H4 (cell line): ENCODE measurements around the gene FBXO38. TPM values are rescaled to one million over a fixed set of nuclear protein-coding genes. Genes with fewer than 3 reads are reported as not detected.

Source experiments
- DNase-seq: peaks from one replicate; pipeline ENCODE4 v3.0.0-alpha.2; 2015; ENCODE audit warnings: low spot score
- total RNA-seq: library from RNA; depleted of rRNA; stranded (reverse); fragments of >200 nt; shearing (Covaris generic); gene quantifications from 2 replicates; pipeline ENCODE4 v1.2.3, GENCODE V29; 2014; rRNA removed

Gene FBXO38
- total RNA-seq, 1 experiment from 2014 or later = 30.1 TPM

DNA sequence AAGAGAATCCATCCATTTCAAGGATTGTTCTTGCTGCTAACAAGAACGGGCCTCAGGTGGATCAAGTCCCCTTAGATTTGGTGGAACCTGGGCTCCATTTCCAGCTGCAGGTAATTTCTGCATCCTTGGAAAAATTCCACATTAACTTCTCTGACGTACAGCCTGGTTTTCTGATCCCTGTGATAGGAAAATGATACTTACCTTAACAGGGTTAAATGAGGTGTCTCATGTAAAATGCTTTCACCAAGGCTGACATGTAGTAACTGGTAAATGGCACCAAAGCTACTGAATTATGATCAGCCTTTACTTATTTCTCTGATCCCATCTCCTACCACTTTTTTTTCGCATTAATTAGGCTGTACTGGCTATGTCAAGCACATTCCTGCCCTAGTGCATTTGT is 93.7 kb downstream of the FBXO38 start:
- DNase-seq = no peak

DNA sequence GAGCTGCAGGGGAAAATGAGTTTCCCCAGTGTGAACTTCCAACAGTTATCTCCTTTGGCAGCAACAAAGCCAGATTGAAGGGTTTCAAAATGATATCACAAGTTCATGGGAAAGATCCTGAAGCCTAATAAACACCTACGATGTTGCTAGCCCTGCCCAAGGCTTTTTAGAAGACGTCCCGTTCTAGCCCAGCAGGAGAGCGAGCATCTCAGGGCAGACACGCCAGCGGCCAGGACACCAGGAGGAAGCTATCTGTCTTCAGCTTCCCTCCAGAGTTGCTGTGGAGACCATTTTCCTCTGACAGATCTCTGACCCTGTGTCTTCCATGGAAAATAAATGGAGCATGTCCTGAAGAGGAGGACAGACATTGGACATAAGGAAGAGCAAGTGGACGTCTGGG is 98.4 kb downstream of the FBXO38 start:
- no peak for DNase-seq

DNA sequence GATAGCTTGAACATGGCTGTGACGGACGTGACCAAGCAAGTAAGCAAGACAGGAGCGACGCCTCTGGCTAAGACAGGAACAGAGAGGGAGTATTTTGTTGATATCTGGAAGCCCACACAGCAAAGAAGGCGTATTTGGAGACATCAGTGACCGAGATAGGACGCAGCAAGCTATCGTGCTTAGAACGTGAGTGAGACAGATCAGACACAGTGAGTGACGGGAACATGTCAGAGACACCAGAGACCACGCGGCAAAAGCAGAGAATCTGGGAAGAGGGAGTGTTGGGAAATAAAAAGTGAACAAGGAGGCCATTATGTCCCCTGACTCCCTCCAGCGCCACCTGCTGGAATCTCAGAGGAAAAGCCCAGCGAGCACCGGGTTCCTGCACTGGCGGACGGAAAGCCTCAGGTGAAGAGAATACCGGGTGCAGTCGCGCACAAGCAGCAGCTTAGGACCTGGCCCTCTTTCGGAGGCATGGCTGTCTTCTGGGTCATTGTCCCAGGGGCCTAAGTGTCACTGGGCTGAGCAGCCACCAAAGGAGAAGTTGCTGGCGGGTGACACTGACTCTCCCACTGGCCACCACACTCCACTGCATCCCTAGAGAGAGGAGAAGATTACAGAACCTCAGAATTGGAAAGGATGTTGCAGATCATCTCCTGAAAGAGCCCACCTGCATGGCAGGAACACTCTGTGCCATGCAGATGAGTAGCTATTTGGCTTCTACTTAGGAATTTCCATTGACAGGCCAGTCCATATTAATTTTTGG is 99.1 kb downstream of the FBXO38 start:
- DNase-seq = peak; percentile 27

DNA sequence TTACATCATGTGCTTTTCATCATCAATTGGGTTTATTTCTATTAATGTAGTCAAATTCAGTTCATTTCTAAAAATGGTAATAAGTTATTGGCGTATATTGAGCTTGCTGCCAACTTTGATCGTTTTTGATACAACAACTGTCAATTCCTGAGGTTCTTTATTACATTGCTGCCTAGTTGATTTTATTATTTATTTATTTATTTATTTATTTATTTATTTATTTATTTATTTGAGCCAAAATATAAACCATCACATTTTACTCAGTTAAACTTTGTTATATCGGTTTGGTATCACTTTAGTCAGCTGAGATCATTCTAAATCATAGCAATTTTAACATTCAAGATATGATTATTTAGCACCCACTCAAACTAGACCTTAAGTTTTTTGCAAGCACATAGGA is 100.0 kb downstream of the FBXO38 start:
- DNase-seq = no peak

DNA sequence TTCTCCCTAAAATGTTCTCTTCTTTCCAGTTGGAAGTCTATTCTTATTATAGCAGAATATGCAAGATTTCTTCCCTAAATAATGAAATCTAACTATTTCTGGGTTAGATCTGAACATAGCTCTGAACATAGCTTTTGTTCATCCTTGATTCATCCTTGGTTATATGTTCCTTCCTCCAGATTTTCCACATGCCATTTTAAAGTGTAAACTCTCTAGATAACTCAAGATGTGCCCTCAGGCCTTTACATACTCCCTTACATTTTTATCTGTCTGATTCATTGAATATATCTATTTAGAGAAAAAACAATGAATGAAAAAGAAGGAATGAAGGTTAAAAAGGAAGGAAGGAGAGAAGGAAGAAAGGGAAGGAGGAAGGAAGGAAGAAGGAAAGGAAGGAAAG is 100.9 kb downstream of the FBXO38 start:
- no peak for DNase-seq

DNA sequence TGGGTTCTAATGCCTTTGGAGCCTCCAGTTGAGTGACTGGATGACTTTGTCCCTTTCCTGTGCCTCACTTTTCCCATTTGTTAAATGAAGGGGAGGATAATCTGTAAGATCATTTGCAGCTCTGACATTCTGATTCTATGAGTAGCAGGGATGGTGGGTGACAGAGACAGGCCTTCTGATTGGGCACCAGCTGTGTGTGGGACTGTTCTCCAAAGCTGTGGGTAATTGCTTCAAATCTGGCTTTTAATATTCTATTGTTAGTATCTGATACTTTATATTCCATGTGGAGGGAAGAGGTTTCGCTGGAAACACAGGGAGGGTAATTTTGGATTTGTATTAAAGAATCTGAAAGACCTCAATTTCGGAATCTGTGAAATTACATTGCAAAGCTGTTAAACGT is 102.7 kb downstream of the FBXO38 start:
- no peak for DNase-seq

DNA sequence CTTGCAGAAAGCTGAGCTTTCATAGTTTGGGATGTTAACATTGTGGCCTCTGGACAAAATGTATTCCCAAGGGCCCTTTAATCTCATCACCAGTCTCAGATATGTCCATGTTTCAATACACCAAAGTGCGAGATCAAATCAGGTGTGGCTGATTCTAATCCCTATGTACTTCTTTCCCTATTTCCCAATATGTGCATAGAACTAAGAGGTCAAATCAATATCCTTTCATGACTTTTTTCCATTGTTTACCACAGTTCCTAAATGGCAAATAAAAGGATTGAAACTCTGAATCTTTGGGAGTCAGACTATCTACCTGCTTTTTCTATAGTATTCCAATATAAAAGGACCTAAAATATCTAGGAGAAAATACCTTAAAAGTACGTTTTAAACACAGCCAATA is 105.0 kb downstream of the FBXO38 start:
- DNase-seq = no peak

DNA sequence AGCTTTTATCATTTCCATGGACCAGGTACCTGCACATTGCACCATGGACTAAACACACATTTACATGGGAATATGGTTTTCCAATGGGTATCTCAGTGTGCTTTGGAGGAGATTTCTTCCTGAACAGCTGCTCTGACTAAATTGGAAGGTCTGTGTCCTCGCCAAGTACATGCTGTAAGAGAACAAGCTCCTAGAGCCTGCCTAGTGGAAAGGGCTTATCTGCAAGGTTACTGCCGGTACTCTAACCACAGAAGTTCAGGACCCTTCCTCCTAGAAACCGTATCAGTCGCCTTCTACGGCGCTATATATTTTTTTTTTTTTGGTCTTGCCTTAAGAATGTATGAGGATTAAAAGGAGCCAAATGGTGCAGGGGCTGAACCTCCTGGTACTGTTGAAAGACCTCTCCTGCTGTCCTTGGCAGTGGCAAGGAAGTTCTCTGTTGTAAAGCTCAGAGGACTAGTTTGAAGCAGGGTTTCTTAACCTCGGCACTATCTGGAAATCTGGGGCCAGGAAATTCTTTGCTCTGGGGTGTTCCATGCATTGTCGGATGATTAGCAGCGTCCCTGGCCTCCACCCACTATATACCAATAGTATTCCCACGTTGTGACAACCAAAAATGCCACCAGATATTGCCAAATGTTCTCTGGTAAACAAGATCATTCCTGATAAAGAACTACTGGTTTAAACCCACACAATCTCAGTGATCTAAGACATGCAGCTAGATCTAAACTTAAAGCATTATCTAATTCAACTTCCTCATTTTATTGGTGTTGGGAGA is 107.4 kb downstream of the FBXO38 start:
- DNase-seq = no peak

DNA sequence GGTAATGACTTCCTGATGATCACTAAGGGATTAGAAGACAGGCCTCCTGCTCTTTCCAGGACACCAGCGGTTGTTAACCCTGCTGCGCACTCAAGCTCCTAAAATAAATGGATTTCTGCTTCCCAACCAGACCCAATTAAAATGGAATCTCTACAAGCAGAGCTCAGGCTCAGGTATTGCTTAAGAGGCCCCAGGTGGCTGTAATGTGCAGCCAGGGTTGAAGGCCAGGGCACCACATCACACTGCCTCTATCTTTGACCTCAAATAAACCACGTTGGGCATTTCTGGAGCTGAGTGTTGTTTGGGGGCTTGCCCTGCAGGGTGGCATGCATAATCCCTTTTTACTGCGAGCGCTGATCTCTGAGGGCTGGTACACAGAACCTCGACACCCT is 108.0 kb downstream of the FBXO38 start:
- DNase-seq = no peak

DNA sequence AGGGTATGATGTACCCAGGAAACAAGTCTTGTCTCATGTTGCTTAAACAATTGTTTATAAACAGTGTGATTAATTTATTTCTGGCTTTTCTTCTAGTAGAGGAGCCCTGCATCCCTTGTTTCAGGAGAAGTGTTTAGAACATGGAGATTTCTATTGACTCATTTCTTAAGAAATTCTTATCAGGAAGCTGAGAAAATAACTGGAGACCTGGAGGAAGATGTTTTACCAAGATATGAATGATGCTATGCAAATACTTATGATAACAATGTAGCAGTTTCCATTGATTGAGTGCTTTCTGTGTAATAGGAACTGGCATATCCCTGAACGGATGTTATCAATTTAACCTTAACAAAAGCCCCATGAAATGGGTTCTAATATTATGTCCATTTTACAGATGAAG is 108.6 kb downstream of the FBXO38 start:
- no peak for DNase-seq

Other genes with a start within 250 kb of the FBXO38 start
- gene SPINK14, start 215.4 kb upstream of the FBXO38 start, total RNA-seq = not detected in 2 replicates
- not detected in 2 replicates for gene SPINK6, start 180.9 kb upstream of the FBXO38 start, total RNA-seq
- not detected in 2 replicates for gene MARCOL, start 145.4 kb upstream of the FBXO38 start, total RNA-seq
- gene SPINK13, start 115.2 kb upstream of the FBXO38 start, total RNA-seq = not detected in 2 replicates
- gene SPINK7, start 71.5 kb upstream of the FBXO38 start, total RNA-seq = not detected in 2 replicates
- not detected in 2 replicates for gene SPINK9, start 48.4 kb upstream of the FBXO38 start, total RNA-seq